ENCODE measurements around the gene PCGF6.

- TF ChIP-seq, protein P1, sequence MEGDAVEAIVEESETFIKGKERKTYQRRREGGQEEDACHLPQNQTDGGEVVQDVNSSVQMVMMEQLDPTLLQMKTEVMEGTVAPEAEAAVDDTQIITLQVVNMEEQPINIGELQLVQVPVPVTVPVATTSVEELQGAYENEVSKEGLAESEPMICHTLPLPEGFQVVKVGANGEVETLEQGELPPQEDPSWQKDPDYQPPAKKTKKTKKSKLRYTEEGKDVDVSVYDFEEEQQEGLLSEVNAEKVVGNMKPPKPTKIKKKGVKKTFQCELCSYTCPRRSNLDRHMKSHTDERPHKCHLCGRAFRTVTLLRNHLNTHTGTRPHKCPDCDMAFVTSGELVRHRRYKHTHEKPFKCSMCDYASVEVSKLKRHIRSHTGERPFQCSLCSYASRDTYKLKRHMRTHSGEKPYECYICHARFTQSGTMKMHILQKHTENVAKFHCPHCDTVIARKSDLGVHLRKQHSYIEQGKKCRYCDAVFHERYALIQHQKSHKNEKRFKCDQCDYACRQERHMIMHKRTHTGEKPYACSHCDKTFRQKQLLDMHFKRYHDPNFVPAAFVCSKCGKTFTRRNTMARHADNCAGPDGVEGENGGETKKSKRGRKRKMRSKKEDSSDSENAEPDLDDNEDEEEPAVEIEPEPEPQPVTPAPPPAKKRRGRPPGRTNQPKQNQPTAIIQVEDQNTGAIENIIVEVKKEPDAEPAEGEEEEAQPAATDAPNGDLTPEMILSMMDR (IDR thresholded peaks at IDR 0.05), result no peak
- TF ChIP-seq POLR2A (IDR thresholded peaks at IDR 0.05), result no peak
These were observed 91.0 kb downstream of the PCGF6 start for GRCh38 chr10:103259989-103260388.
